ENCODE data around the gene CFAP46. TPM values are rescaled to one million over a fixed set of nuclear protein-coding genes. Genes with fewer than 3 reads are reported as not detected.
"Not testable (repeated sequence)": the region's sequence is repeated elsewhere in the genome, so short reads cannot be mapped to it uniquely, and the experiment has no call there.

CFAP46 gene
- polyA plus RNA-seq, 1 of the 3 experiments (the other 2 are of a cell fraction): 3.9 TPM

DNA sequence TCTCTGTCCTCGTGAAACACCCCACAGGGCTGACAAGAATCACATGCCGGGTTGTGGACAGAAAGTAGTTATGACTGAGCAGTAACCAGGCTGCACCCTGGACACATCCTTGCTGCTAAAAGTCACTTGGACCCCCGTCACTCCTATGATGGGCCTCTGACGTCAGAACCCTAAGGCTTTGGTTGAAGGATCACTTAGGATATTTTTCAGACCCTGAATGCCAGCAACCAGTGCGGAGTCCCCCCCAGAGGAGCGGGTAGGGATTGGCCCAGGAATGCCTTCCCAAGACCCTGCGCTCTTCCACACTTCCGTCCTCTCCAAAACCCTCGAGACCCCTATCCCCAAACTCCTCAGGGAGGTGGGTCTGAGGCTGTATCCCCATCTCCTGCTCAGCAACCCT, 52.1 kb downstream of the CFAP46 start (continued):
- no peak for TF ChIP-seq TAF1 (IDR thresholded peaks at IDR 0.05; ENCODE audit: borderline replicate concordance, low read depth, low read length)
- TF ChIP-seq YY1 (IDR thresholded peaks at IDR 0.05; ENCODE audit: low read depth): no peak
- TF ChIP-seq MEF2A (IDR thresholded peaks at IDR 0.05; ENCODE audit: borderline replicate concordance, low read depth): no peak
- no peak for TF ChIP-seq CHD2 (IDR thresholded peaks at IDR 0.05; ENCODE audit: low read length, partially characterized antibody)

DNA sequence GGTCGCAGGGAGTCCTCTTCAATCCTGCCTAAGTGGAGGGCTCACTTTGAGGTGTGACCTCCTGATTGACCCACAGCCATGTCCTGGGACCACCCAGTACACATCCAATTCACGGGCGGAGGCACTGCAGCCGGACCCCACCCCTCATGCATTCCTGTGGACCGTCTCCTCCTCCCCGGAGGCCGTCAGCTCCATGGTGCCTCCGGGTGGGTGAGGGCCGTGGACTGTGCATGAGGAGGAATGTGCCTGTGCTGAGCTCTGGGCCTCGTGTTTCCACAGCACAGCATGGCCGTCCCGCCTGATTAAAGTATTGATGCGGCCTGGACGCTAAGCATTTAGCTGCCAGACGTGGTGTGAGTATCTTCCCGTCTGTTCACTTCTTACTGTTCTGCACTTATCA, 52.8 kb downstream of the CFAP46 start:
- H3K4me3 ChIP-seq (ENCODE audit: low read depth in 2 of 2, low read length in 1 of 2): no peak overlapping the region
- CTCF ChIA-PET: interaction anchor here (0.5 to 1.4 kb wide), 3 partner anchors 15 to 235 kb away, joined by 3 read pairs; no protein-coding TSS in a partner anchor
- H3K27ac ChIP-seq (ENCODE audit: low read depth in 2 of 2, low read length in 1 of 2): no peak overlapping the region
- H3K4me2 ChIP-seq: no peak overlapping the region
- TF ChIP-seq TEAD4 (IDR thresholded peaks at IDR 0.05; ENCODE audit: borderline replicate concordance, insufficient read depth): no peak
- DNase-seq: no peak
- no peaks in the 10 kb centered on the region for H3F3A ChIP-seq (replicated peaks; ENCODE audit: insufficient read depth)
- POLR2A ChIA-PET: no interaction called here
- H2AFZ ChIP-seq (ENCODE audit: low read depth): no peak overlapping the region
- H3K36me3 ChIP-seq (replicated peaks in 1 of 2; ENCODE audit: control insufficient read depth in 1 of 2, insufficient read depth in 2 of 2, low read length in 1 of 2): no peaks in the 10 kb centered on the region
- H3K9me3 ChIP-seq: no peaks in the 10 kb centered on the region
- H3K4me1 ChIP-seq (ENCODE audit: control insufficient read depth in 1 of 2, insufficient read depth in 2 of 2, low read depth in 1 of 2, low read length in 1 of 2): no peaks in the 10 kb centered on the region; a peak in 1 of 4 replicates
- H3K79me2 ChIP-seq (ENCODE audit: insufficient read depth): no peaks in the 10 kb centered on the region
- H4K20me1 ChIP-seq (ENCODE audit: insufficient read depth): no peaks in the 10 kb centered on the region
- WGBS (ENCODE audit: low lambda C conversion rate): 41% methylated on average over 8 of the region's 16 CpGs
- no peaks in the 10 kb centered on the region for H3K27me3 ChIP-seq (ENCODE audit: insufficient read depth)
- H3K9me2 ChIP-seq: no peaks in the 10 kb centered on the region
- no peak overlapping the region for H3K9ac ChIP-seq

GRCh38 chr10:132888898-132889490, 53.4 kb downstream of the CFAP46 start:
- no peak overlapping the region for H2AFZ ChIP-seq (ENCODE audit: low read depth)
- no peaks in the 10 kb centered on the region; a peak in 1 of 4 replicates for H3K4me1 ChIP-seq (ENCODE audit: control insufficient read depth in 1 of 2, insufficient read depth in 2 of 2, low read depth in 1 of 2, low read length in 1 of 2)
- no peaks in the 10 kb centered on the region for H3K9me2 ChIP-seq
- no peaks in the 10 kb centered on the region for H4K20me1 ChIP-seq (ENCODE audit: insufficient read depth)
- H3K27ac ChIP-seq (ENCODE audit: low read depth in 2 of 2, low read length in 1 of 2): no peak overlapping the region
- H3K27me3 ChIP-seq (ENCODE audit: insufficient read depth): no peaks in the 10 kb centered on the region
- H3K9ac ChIP-seq: no peak overlapping the region
- H3F3A ChIP-seq (replicated peaks; ENCODE audit: insufficient read depth): no peaks in the 10 kb centered on the region
- no peak for DNase-seq
- no peak overlapping the region for H3K4me3 ChIP-seq (ENCODE audit: low read depth in 2 of 2, low read length in 1 of 2)
- no peaks in the 10 kb centered on the region for H3K36me3 ChIP-seq (replicated peaks in 1 of 2; ENCODE audit: control insufficient read depth in 1 of 2, insufficient read depth in 2 of 2, low read length in 1 of 2)
- no peak for TF ChIP-seq JUND (IDR thresholded peaks at IDR 0.05)
- TF ChIP-seq, protein P1, sequence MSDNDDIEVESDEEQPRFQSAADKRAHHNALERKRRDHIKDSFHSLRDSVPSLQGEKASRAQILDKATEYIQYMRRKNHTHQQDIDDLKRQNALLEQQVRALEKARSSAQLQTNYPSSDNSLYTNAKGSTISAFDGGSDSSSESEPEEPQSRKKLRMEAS (IDR thresholded peaks at IDR 0.05; ENCODE audit: low read depth): no peak
- TF ChIP-seq SIN3A (IDR thresholded peaks at IDR 0.05; ENCODE audit: borderline replicate concordance, low read depth, low read length): no peak
- TF ChIP-seq MXI1 (IDR thresholded peaks at IDR 0.05; ENCODE audit: low read depth, low read length): no peak
- no peak for TF ChIP-seq RAD21 (IDR thresholded peaks at IDR 0.05; ENCODE audit: low read length)
- no peak for TF ChIP-seq USF2 (IDR thresholded peaks at IDR 0.05; ENCODE audit: borderline replicate concordance, low read depth, low read length)
- no peak for TF ChIP-seq RXRA (IDR thresholded peaks at IDR 0.05; ENCODE audit: borderline replicate concordance, low read depth)
- TF ChIP-seq EZH2phosphoT487 (IDR thresholded peaks at IDR 0.05; ENCODE audit: borderline replicate concordance, low read depth): no peak
- no peak for TF ChIP-seq FOXJ3 (CRISPR knock-in tag; IDR thresholded peaks at IDR 0.05)
- no peak for TF ChIP-seq GABPA (IDR thresholded peaks at IDR 0.05; ENCODE audit: low read depth)
- TF ChIP-seq CHD2 (IDR thresholded peaks at IDR 0.05; ENCODE audit: low read length, partially characterized antibody): no peak
- TF ChIP-seq TEAD4 (IDR thresholded peaks at IDR 0.05; ENCODE audit: borderline replicate concordance, insufficient read depth): no peak
- TF ChIP-seq ELF1 (IDR thresholded peaks at IDR 0.05): no peak
- TF ChIP-seq TCF12 (IDR thresholded peaks at IDR 0.05): no peak
- no peak for TF ChIP-seq TAF1 (IDR thresholded peaks at IDR 0.05; ENCODE audit: borderline replicate concordance, low read depth, low read length)
- no peak for TF ChIP-seq CTCF (IDR thresholded peaks at IDR 0.05)
- CTCF ChIA-PET: interaction anchor here (0.9 to 1.4 kb wide), 2 partner anchors 16 to 234 kb away, joined by 3 read pairs; no protein-coding TSS in a partner anchor
- POLR2A ChIA-PET: no interaction called here
- H3K4me2 ChIP-seq: no peak overlapping the region
- 61% methylated on average over 13 of the region's 16 CpGs for WGBS (ENCODE audit: low lambda C conversion rate)
- no peaks in the 10 kb centered on the region for H3K9me3 ChIP-seq
- no peaks in the 10 kb centered on the region for H3K79me2 ChIP-seq (ENCODE audit: insufficient read depth)

GRCh38 chr10:132888446-132888845, 53.9 kb downstream of the CFAP46 start:
- H3K4me3 ChIP-seq (ENCODE audit: low read depth in 2 of 2, low read length in 1 of 2); H2AFZ ChIP-seq (ENCODE audit: low read depth); H3K27ac ChIP-seq (ENCODE audit: low read depth in 2 of 2, low read length in 1 of 2); H3F3A ChIP-seq (replicated peaks; ENCODE audit: insufficient read depth); CTCF ChIA-PET; DNase-seq; H3K36me3 ChIP-seq (replicated peaks in 1 of 2; ENCODE audit: control insufficient read depth in 1 of 2, insufficient read depth in 2 of 2, low read length in 1 of 2); H3K79me2 ChIP-seq (ENCODE audit: insufficient read depth); H4K20me1 ChIP-seq (ENCODE audit: insufficient read depth); H3K27me3 ChIP-seq (ENCODE audit: insufficient read depth); H3K9ac ChIP-seq; H3K9me3 ChIP-seq; H3K9me2 ChIP-seq; H3K4me2 ChIP-seq; H3K4me1 ChIP-seq (ENCODE audit: control insufficient read depth in 1 of 2, insufficient read depth in 2 of 2, low read depth in 1 of 2, low read length in 1 of 2); POLR2A ChIA-PET: not testable (repeated sequence)
- WGBS (ENCODE audit: low lambda C conversion rate): 62% methylated on average over 11 of the region's 16 CpGs
